NOMO-1 (cell line): ENCODE data around the gene SPINK7.
A peak's percentile ranks its signal among the peaks of the same experiment; 100 is the strongest.
"Not testable (repeated sequence)": the region's sequence is repeated elsewhere in the genome, so short reads cannot be mapped to it uniquely, and the experiment has no call there.

Experiments used
- DNase-seq, 2 experiments: peaks; one replicate each; lab custom pipeline; 2025; ENCODE audit not compliant: unreplicated experiment in 2 of 2; lab: John Stamatoyannopoulos, UW

Gene SPINK7

GRCh38 chr5:148312153-148312552, at the start of gene SPINK7:
Gene SPINK7 (plus strand): TSS chr5:148312423. CDS start chr5:148312484, 61 bp downstream.
- no peak for DNase-seq

- DNase-seq = no peak
These were observed 44.3 kb upstream of the SPINK7 start for GRCh38 chr5:148267962-148268361.

GRCh38 chr5:148268566-148268965, 43.7 kb upstream of the SPINK7 start, which contains the start of gene SPINK13:
Gene SPINK13 (plus strand): TSS chr5:148268794. CDS start chr5:148270073, 1,279 bp downstream.
- no peak for DNase-seq

- DNase-seq = not testable (repeated sequence)
These were observed 37.1 kb upstream of the SPINK7 start for GRCh38 chr5:148275129-148275528.

GRCh38 chr5:148280893-148281292, 31.3 kb upstream of the SPINK7 start:
- not testable (repeated sequence) for DNase-seq

GRCh38 chr5:148281336-148281735, 30.9 kb upstream of the SPINK7 start:
- DNase-seq = not testable (repeated sequence)

GRCh38 chr5:148290271-148291195, 21.7 kb upstream of the SPINK7 start:
- DNase-seq = peak in 1 of 2 experiments; percentile 18

- DNase-seq = no peak
These were observed 14.5 kb upstream of the SPINK7 start for GRCh38 chr5:148297731-148298130.

- DNase-seq = no peak
These were observed 5.8 kb upstream of the SPINK7 start for GRCh38 chr5:148306446-148306845.

- DNase-seq = no peak
These were observed 3.2 kb upstream of the SPINK7 start for GRCh38 chr5:148309019-148309418.

GRCh38 chr5:148309746-148310145, 2.5 kb upstream of the SPINK7 start:
- DNase-seq = no peak

- no peak for DNase-seq
These were observed 739 bp upstream of the SPINK7 start for GRCh38 chr5:148311484-148311883.

GRCh38 chr5:148314187-148314586, 2.0 kb downstream of the SPINK7 start:
- no peak for DNase-seq

GRCh38 chr5:148314731-148315130, 2.5 kb downstream of the SPINK7 start:
- no peak for DNase-seq

GRCh38 chr5:148320011-148320963, 8.1 kb downstream of the SPINK7 start:
- not testable (repeated sequence) for DNase-seq

GRCh38 chr5:148333262-148333849, 21.1 kb downstream of the SPINK7 start:
- DNase-seq = no peak

- DNase-seq = no peak
These were observed 23.0 kb downstream of the SPINK7 start, which contains the start of gene SPINK9 for GRCh38 chr5:148335259-148335658. Gene SPINK9 (plus strand): TSS chr5:148335559. CDS start chr5:148335614, 55 bp downstream.

- DNase-seq = peak; percentile 2 to 62
These were observed 24.6 kb downstream of the SPINK7 start for GRCh38 chr5:148336704-148337435.

GRCh38 chr5:148342371-148343045, 30.3 kb downstream of the SPINK7 start:
- no peak for DNase-seq
